GOT3 (cell line): ENCODE results near the gene PRICKLE2.

Experiments used
- DNase-seq: peaks from one replicate; lab custom pipeline; 2025; ENCODE audit warnings: mixed read lengths; lab: John Stamatoyannopoulos, UW

PRICKLE2 gene

GRCh38 chr3:64220161-64220914, 4.9 kb downstream of the PRICKLE2 start:
- no peak for DNase-seq

GRCh38 chr3:64218746-64219145, 6.5 kb downstream of the PRICKLE2 start:
- no peak for DNase-seq

GRCh38 chr3:64218329-64218728, 6.9 kb downstream of the PRICKLE2 start:
- DNase-seq: no peak

- DNase-seq: no peak
Measured at GRCh38 chr3:64216274-64217147, 8.8 kb downstream of the PRICKLE2 start.

GRCh38 chr3:64215559-64215958, 9.7 kb downstream of the PRICKLE2 start:
- no peak for DNase-seq

GRCh38 chr3:64215103-64215502, 10.2 kb downstream of the PRICKLE2 start:
- DNase-seq: no peak

GRCh38 chr3:64214381-64215018, 10.8 kb downstream of the PRICKLE2 start:
- no peak for DNase-seq

- no peak for DNase-seq
Measured at GRCh38 chr3:64213962-64214379, 11.3 kb downstream of the PRICKLE2 start.

GRCh38 chr3:64213224-64213878, 11.9 kb downstream of the PRICKLE2 start:
- DNase-seq: no peak

- DNase-seq: no peak
Measured at GRCh38 chr3:64209866-64210621, 15.2 kb downstream of the PRICKLE2 start.

GRCh38 chr3:64207289-64208080, 17.8 kb downstream of the PRICKLE2 start:
- no peak for DNase-seq

GRCh38 chr3:64203969-64204908, 21.0 kb downstream of the PRICKLE2 start:
- DNase-seq: no peak

GRCh38 chr3:64203216-64203615, 22.1 kb downstream of the PRICKLE2 start:
- no peak for DNase-seq

- no peak for DNase-seq
Measured at GRCh38 chr3:64199932-64200331, 25.3 kb downstream of the PRICKLE2 start.

- no peak for DNase-seq
Measured at GRCh38 chr3:64196236-64196929, 28.9 kb downstream of the PRICKLE2 start.

- DNase-seq: no peak
Measured at GRCh38 chr3:64195789-64196188, 29.5 kb downstream of the PRICKLE2 start.

GRCh38 chr3:64191822-64192221, 33.4 kb downstream of the PRICKLE2 start:
- DNase-seq: no peak
